GM23338 (cell line): Measurements from ENCODE around the gene PTPRN2. TPM values are rescaled to one million over a fixed set of nuclear protein-coding genes. Genes with fewer than 3 reads are reported as not detected.

ENCODE experiments used
- ATAC-seq: fragments of 200-7000 bp; cut with Tn5 transposase; 3 replicates; pipeline ENCODE4 v1.9.1; 2020
- DNase-seq: peaks from one replicate; pipeline ENCODE4 v3.0.0-alpha.2; 2015; ENCODE audit warnings: low spot score
- H2AFZ ChIP-seq: fragments of 200-600 bp; sonication (generic); 2 replicates; pipeline ENCODE4 v1.8.0; 2016; ENCODE audit warnings: antibody characterized with exemption, mild to moderate bottlenecking, moderate library complexity
- H3F3A ChIP-seq: fragments of 200-600 bp; sonication (generic); replicated peaks from 2 replicates; pipeline ENCODE4 v1.8.0; 2017; ENCODE audit warnings: antibody characterized with exemption, mixed run types, low read depth
- H3K27ac ChIP-seq: fragments of 200-600 bp; sonication (generic); 2 replicates; pipeline ENCODE4 v1.6.1; 2016; ENCODE audit warnings: low read depth
- H3K27me3 ChIP-seq: fragments of 200-600 bp; sonication (generic); 2 replicates; pipeline ENCODE4 v1.8.0; 2016; ENCODE audit warnings: mild to moderate bottlenecking, mixed run types, moderate library complexity; ENCODE audit not compliant: insufficient read depth
- H3K36me3 ChIP-seq: fragments of 200-600 bp; sonication (generic); 2 replicates; pipeline ENCODE4 v1.8.0; 2016; ENCODE audit warnings: mild to moderate bottlenecking; ENCODE audit not compliant: insufficient read depth
- H3K4me1 ChIP-seq: fragments of 200-600 bp; sonication (generic); 2 replicates; pipeline ENCODE4 v1.8.0; 2016; ENCODE audit warnings: mild to moderate bottlenecking, moderate library complexity; ENCODE audit not compliant: insufficient read depth
- H3K4me2 ChIP-seq: fragments of 200-600 bp; sonication (generic); 2 replicates; pipeline ENCODE4 v1.7.1; 2017; ENCODE audit warnings: mixed run types
- H3K4me3 ChIP-seq: fragments of 200-600 bp; sonication (generic); 2 replicates; pipeline ENCODE4 v1.6.1; 2016; ENCODE audit warnings: mixed run types
- H3K79me2 ChIP-seq: fragments of 200-600 bp; sonication (generic); replicated peaks from 2 replicates; pipeline ENCODE4 v1.8.0; 2017; ENCODE audit warnings: mild to moderate bottlenecking; ENCODE audit not compliant: insufficient read depth
- H3K9me2 ChIP-seq: fragments of 200-600 bp; sonication (generic); 2 replicates; pipeline ENCODE4 v1.8.0; 2017; ENCODE audit not compliant: insufficient read depth
- H4K20me1 ChIP-seq: fragments of 200-600 bp; sonication (generic); replicated peaks from 2 replicates; pipeline ENCODE4 v1.8.0; 2017; ENCODE audit warnings: mild to moderate bottlenecking; ENCODE audit not compliant: insufficient read depth
- H3K27ac Mint-ChIP-seq: 2 replicates; pipeline ENCODE4 v1.8.0; 2020; ENCODE audit warnings: inconsistent platforms, mild to moderate bottlenecking, moderate library complexity, mixed read lengths
- H3K27me3 Mint-ChIP-seq: 3 replicates; pipeline ENCODE4 v1.8.0; 2022; ENCODE audit warnings: low read depth, mild to moderate bottlenecking, moderate library complexity, mixed read lengths, inconsistent platforms; ENCODE audit not compliant: insufficient read depth, poor library complexity
- H3K36me3 Mint-ChIP-seq: 3 replicates; pipeline ENCODE4 v1.8.0; 2021; ENCODE audit warnings: low read depth, mild to moderate bottlenecking, inconsistent platforms, moderate library complexity, mixed read lengths
- H3K4me1 Mint-ChIP-seq: 3 replicates; pipeline ENCODE4 v1.8.0; 2020; ENCODE audit warnings: mild to moderate bottlenecking, inconsistent platforms, mixed read lengths
- H3K4me3 Mint-ChIP-seq: 3 replicates; pipeline ENCODE4 v1.8.0; 2021; ENCODE audit warnings: moderate library complexity, mild to moderate bottlenecking, inconsistent platforms, mixed read lengths
- H3K9me3 Mint-ChIP-seq: 3 replicates; pipeline ENCODE4 v1.8.0; 2020; ENCODE audit warnings: moderate library complexity, mild to moderate bottlenecking, inconsistent platforms, mixed read lengths
- CREB1 ChIP-seq: fragments of 250-450 bp; sonication (Bioruptor Pico); IDR thresholded peaks from 2 replicates; pipeline ENCODE4 v1.5.0; 2020; ENCODE audit warnings: low read depth, mild to moderate bottlenecking, moderate library complexity
- CTCF ChIP-seq, 2 experiments: fragments of 200-600 bp in 1 of 2; sonication (generic) in 1 of 2; conservative IDR thresholded peaks; 2 replicates each; pipeline versions ENCODE4 v1.5.1 to v1.6.1; 2016 to 2017; ENCODE audit warnings: antibody characterized with exemption in 2 of 2, low read depth in 2 of 2, mild to moderate bottlenecking in 2 of 2, moderate library complexity in 1 of 2
- ETS1 ChIP-seq: IDR thresholded peaks from 2 replicates; pipeline ENCODE4 v1.6.1; 2016; ENCODE audit warnings: antibody characterized with exemption
- EZH2 ChIP-seq: fragments of 200-600 bp; sonication (generic); IDR thresholded peaks from one replicate; pipeline ENCODE4 v1.8.0; 2017; ENCODE audit warnings: antibody characterized with exemption, mild to moderate bottlenecking, low read depth; ENCODE audit not compliant: unreplicated experiment
- EZH2phosphoT487 ChIP-seq: fragments of 200-600 bp; sonication (generic); IDR thresholded peaks from one replicate; pipeline ENCODE4 v1.8.1; 2018; ENCODE audit warnings: antibody characterized with exemption; ENCODE audit not compliant: unreplicated experiment
- JUNB ChIP-seq: IDR thresholded peaks from one replicate; pipeline ENCODE4 v1.6.1; 2016; ENCODE audit warnings: antibody characterized with exemption; ENCODE audit not compliant: unreplicated experiment
- NANOG ChIP-seq: IDR thresholded peaks from 2 replicates; pipeline ENCODE4 v1.6.1; 2016; ENCODE audit warnings: antibody characterized with exemption, borderline replicate concordance
- POLR2AphosphoS5 ChIP-seq: IDR thresholded peaks from 2 replicates; pipeline ENCODE4 v1.6.1; 2016; ENCODE audit warnings: antibody characterized with exemption, low read depth
- REST ChIP-seq: IDR thresholded peaks from one replicate; pipeline ENCODE4 v1.6.1; 2018; ENCODE audit warnings: antibody characterized with exemption; ENCODE audit not compliant: unreplicated experiment
- STAT1 ChIP-seq: IDR thresholded peaks from one replicate; pipeline ENCODE4 v1.6.1; 2016; ENCODE audit warnings: antibody characterized with exemption; ENCODE audit not compliant: unreplicated experiment
- ZNF114 ChIP-seq: fragments of 250-450 bp; sonication (Bioruptor Pico); IDR thresholded peaks from 2 replicates; pipeline ENCODE4 v1.5.0; 2020; ENCODE audit warnings: mild to moderate bottlenecking, moderate library complexity
- ZNF331 ChIP-seq: fragments of 250-450 bp; sonication (Bioruptor Pico); IDR thresholded peaks from 2 replicates; pipeline ENCODE4 v1.5.0; 2020; ENCODE audit warnings: low read depth, mild to moderate bottlenecking, moderate library complexity
- ZNF462 ChIP-seq: fragments of 250-450 bp; sonication (Bioruptor Pico); IDR thresholded peaks from 2 replicates; pipeline ENCODE4 v1.5.0; 2020; ENCODE audit warnings: mild to moderate bottlenecking, moderate library complexity
- polyA plus RNA-seq: library from polyadenylated mRNA; unstranded; fragments of >200 nt; fragmentation: Nextera tagmentation; extraction: Ambion mirVana; gene quantifications from 2 replicates; pipeline ENCODE4 v1.2.1, GENCODE V29; 2016
- total RNA-seq: library from RNA; depleted of rRNA; stranded (reverse); fragments of >200 nt; shearing (Covaris generic); gene quantifications from 2 replicates; pipeline ENCODE4 v1.2.3, GENCODE V29; 2014

PTPRN2 gene
- total and polyA plus RNA-seq, 2 experiments from 2014 or later = 0.87 to 4.0 TPM

GRCh38 chr7:158369866-158370265 lies 217.8 kb downstream of the PTPRN2 start:
- ATAC-seq (no peak), DNase-seq (no peak)
- no peak for TF ChIP-seq CREB1 (CRISPR knock-in tag)
- no peak for TF ChIP-seq ZNF114 (CRISPR knock-in tag)
- no peak for TF ChIP-seq CTCF (conservative IDR thresholded peaks at IDR 0.05; ENCODE audit: low read depth in 2 of 2)
- TF ChIP-seq ZNF331 = no peak
- TF ChIP-seq ETS1 = no peak
- no peak for TF ChIP-seq EZH2
- TF ChIP-seq NANOG = no peak
- TF ChIP-seq JUNB = no peak
- TF ChIP-seq EZH2phosphoT487 = no peak
- TF ChIP-seq REST = no peak
- no peak for TF ChIP-seq POLR2AphosphoS5
- no peak for TF ChIP-seq STAT1
- no peak for TF ChIP-seq ZNF462
- no peaks in the 10 kb centered on the region for H4K20me1 ChIP-seq
- no peak overlapping the region for H2AFZ ChIP-seq
- no peaks in the 10 kb centered on the region for H3K36me3 ChIP-seq
- Mint-ChIP-seq H3K9me3 (peaks cover 90% of the 10 kb centered on the region), H3K4me3 (no peak overlapping the region), H3K4me1 (no peaks in the 10 kb centered on the region), H3K36me3 (peaks cover 46% of the 10 kb centered on the region), H3K27me3 (peaks cover 5% of the 10 kb centered on the region), H3K27ac (no peak overlapping the region)
- H3K79me2 ChIP-seq = no peaks in the 10 kb centered on the region
- no peaks in the 10 kb centered on the region for H3F3A ChIP-seq
- no peaks in the 10 kb centered on the region for H3K27me3 ChIP-seq
- no peaks in the 10 kb centered on the region for H3K4me1 ChIP-seq
- H3K4me3 ChIP-seq = no peak overlapping the region
- H3K27ac ChIP-seq = no peak overlapping the region
- no peak overlapping the region for H3K4me2 ChIP-seq
- no peaks in the 10 kb centered on the region for H3K9me2 ChIP-seq
